D341Med (cell line): ENCODE measurements around the gene CHSY3.
"Not testable (repeated sequence)": the region's sequence is repeated elsewhere in the genome, so short reads cannot be mapped to it uniquely, and the experiment has no call there.

Experiments
- DNase-seq: peaks from one replicate; pipeline ENCODE4 v3.0.0; 2012; ENCODE audit warnings: low spot score

CHSY3 gene

DNA sequence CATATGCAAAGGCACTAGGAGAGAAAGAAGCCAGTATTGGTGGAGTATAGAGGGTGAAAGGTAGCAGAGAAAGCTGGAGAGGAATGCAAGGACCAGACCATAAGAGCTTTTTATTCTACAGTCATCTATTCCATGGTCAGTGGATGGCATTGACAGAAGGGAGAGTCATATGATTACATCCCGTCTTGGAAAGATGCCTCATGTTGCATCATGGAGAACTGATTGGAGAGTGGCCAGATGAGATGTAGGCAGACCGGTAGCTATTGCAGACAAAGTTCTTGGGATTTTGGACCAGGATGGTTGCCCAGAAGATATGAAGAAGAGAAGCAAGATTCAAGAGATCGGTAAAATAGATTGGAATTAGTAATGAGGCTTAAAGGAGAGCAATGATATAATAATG, 260.7 kb downstream of the CHSY3 start:
- no peak for DNase-seq

DNA sequence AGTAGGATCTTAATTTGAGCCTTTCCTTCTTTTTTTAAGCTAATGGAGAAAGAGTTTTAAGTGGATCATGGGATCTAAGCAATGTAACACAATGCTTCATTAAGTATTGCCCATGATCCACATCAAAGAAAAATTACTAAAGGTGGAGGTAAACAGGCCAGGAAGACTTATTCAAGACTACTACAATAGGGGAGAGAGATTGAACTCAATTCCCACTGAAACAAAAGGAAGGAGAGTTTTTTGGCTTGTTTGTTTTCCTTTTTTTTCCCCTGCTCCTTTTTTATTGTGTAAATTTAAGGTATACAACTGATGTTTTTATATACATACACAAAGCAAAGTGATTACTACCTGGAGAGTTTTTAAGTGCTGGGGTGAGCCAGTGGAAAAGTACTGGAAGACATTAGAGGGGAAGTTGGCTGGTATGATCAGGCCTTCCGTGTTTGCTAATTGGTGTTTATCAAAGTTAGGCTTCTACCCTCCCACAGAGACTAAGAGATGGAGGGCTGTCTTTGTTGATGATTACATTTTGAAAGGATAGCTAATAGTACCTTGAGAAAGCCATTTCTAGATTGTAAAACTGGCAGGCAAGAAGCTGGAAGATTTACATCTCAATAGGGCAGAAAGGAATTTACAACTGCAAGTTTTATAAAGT, 262.7 kb downstream of the CHSY3 start:
- DNase-seq = no peak

DNA sequence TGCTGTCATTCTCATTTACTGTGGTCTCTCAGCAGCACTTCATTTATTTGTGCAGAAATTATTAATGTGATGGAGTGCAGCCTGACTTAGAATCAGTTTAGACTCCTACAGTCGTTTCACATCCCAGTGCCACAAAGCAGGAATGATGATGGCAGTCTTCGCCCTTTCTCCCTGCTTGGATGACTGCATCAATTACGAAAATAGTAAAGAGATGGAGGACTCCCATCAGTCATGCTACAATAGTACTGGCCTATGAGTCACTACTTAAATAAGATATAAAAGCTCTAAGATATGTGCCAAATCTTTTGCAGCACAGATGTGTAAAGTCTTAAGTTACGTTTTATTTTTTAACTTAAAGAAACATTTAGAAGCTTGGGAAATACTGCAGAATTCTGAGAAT, 263.9 kb downstream of the CHSY3 start:
- no peak for DNase-seq

DNA sequence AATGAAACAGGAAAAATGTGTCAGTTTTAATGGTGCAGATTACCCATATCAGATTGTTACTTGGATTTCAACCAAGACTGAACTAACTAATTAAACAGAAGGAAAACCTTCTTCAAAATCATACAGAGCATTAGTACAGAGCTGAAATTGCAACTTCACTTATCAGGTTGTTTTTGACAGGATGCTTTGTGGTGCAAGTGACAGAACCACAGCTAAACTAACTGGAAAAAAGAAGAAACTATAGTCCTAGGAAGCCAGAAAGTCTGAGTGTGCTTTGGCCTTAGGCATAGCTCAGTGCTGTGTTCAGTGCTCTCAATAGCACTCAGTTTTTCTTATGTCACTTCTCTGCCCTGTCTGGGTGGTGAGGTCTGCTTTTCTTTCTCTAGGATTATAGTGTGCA, 267.4 kb downstream of the CHSY3 start:
- no peak for DNase-seq

DNA sequence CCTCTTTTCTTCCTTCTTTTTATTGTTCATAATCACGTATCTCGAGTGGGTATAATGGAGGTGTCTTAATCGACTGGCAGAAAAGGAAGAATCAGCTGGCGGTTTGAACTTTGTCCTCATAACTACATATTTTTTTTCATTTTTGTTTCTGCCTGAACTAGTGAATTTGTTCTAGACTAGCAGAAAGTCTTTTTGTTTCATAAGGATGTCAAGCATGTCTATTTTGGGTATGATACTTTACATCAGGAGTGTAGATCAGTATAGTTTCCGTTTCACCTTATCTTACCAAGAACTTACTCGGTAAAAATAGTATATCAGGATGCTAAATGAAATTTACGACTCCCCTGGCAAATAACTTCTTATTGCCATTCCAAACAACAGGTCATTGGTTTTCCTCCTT, 278.9 kb downstream of the CHSY3 start:
- DNase-seq = no peak

DNA sequence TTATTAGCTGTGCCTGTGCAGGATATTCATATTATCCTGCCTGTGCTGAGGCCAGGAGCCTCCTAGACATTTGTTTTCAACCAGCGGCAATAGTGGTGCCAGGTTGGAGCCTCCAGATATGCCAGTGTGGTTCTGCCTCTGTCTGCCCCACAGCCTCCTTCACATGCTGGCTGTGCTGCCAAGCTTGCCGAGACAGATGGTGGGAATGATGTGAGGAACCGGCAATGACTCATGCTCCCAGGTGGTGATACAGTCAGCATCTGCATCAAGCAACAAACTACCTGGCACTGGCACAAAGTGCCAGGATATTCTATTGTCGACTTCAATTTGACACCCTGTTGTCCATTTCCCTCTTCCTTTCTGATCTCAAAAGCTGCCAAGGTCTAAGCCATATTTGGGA, 285.7 kb downstream of the CHSY3 start:
- DNase-seq = no peak

DNA sequence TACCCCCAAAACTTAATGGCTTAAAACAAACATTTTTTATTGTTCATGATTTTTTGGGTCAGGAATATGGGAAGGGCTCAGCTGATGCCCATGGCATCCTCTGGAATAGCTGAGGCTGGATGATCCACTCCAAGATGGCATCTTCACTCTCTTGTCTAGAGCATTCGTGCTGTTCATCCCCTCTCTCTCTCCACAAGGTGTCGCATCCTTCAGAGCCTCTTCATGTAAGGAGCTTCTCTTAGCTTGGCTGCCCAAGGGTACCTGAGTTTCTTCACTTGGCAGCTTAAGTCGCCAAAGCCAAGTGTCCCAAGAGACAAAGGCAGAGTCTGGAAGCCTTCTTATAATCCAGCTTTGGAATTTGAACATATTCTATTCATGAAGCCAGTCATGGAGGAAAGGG, 294.7 kb downstream of the CHSY3 start:
- DNase-seq = peak; percentile 58

DNA sequence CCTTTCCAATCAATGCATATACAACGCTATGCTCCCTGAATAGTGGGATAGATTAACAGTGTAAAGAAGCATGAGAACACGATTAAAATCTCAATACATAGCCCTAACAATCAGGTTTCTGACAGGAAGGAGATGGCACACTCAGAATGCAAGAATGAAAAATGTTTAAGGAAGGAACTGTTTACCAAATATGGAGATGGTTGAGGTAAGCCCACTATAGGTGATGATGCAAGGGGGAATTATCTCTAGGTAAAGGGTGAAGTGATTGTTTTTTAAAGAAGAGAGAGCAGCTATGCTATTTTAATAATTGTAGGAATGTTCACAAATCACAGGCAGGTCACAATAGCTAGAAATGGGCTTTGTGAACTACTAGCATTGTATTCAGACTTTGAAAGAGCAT, 302.4 kb downstream of the CHSY3 start:
- no peak for DNase-seq

DNA sequence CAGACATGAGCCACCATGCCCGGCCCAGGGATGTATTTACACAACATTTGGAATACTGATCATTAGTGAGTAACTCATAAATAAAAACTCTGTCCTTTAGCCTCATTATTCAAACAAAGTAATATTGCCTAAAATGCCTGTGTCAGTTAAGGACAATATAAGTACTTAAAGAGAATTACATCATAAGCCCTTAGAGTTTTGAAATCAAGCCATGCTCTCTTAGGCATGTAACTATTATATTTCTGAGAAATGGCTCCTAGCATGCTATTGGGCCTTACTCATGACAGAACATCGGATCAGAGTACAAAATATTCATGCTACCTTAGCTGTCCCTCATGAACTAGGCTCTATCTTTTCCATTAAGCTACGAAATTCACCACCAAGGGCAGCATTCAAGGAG, 309.3 kb downstream of the CHSY3 start:
- DNase-seq = no peak

DNA sequence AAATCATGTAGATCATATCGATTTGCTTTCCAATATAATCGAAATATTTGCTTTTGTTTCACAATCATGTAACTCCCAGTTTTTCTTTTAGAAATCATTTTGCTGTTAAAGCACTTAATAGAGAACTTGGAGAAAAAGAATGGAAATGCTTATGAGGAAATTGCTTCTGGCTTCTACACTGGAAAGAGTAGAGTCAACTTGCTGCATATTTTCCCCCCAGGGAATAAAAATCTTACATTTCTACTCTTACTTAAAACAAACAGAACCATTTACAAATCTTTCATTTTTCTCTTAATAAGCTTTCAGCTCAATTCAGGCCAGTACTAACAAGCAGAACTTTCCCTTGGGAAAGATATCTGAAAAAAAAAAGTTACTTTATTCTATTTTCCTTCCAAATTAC, 312.0 kb downstream of the CHSY3 start:
- DNase-seq = no peak

DNA sequence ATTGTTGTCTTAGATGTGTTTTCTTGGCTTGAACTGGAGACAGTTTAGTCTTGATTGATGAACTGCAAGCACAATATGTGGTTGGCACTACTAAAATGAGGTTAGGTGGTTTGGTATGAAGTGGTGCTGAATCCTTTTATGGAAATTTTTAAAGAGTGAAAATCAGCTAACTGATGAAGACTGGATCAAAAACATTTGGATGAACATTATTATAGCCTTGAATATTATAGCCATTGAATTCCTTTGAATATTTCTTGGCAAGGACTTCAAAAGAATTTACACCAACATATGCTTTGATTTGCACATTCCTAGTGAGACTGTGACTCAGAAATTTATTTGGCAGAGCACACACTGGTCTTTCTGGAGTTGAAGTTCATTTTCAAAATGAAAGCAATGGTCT, 318.3 kb downstream of the CHSY3 start:
- no peak for DNase-seq

DNA sequence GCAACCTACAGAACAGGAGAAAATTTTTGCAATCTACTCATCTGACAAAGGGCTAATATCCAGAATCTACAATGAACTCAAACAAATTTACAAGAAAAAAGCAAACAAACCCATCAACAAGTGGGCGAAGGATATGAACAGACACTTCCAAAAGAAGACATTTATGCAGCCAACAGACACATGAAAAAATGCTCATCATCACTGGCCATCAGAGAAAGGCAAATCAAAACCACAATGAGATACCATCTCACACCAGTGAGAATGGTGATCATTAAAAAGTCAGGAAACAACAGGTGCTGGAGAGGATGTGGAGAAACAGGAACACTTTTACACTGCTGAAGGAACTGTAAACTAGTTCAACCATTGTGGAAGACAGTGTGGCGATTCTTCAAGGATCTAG, 322.3 kb downstream of the CHSY3 start:
- DNase-seq = not testable (repeated sequence)

DNA sequence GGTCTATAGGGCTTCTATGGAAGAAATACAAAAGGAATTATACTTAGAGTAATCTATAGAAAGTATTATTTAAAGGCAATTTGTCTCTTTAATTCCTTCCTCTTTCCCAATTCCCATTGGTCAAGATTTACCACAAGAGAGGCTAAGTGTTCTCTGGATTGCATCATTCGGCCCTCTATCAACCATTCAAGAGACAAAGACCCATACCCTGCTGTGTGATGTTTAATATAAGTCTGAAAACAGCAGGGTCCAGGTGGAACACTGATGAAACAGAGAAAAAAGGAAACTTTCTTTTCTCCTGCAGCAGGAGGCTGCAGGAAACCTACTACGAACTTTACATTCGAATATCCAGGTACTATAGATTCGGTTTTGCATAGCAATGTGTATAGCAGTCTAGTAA, 323.4 kb downstream of the CHSY3 start:
- DNase-seq = no peak

DNA sequence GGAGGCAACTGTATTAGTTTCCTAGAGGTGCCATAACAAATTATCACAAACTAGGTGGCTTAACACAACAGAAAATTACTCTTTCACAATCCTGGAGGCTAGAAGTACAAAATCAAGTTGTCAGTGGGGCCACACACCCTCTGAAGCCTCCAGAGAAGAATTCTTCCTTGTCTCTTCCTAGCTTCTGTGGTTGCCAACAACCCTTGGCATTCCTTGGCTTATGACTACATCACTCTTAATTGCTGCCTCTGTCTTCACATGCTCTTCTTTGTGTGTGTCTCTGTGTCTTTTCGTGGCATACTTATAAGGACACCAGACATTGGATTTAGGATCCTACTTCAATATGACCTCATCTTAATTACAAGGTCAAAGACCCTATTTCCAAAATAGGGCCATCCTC, 327.5 kb downstream of the CHSY3 start:
- DNase-seq = no peak

DNA sequence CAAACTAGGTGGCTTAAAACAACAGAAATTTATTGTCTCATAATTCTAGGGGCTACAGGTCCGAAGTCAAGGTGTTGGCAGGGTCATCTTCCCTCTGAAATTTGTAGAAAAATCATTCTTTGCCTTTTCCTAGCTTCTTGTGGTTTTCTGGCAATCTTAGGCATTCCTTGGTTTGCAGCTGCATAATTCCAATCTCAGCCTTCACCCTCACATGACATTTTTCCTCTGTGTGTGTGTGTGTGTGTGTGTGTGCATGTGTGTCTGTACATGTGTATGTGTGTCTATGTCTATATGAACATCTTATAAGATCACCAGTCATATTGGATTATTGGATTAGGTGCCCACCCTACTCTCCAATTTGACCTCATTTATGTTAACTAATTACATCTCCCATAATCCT, 330.6 kb downstream of the CHSY3 start:
- no peak for DNase-seq
